PC-3 (cell line): ENCODE data around the gene DENND6A. TPM values are rescaled to one million over a fixed set of nuclear protein-coding genes. Genes with fewer than 3 reads are reported as not detected.

Source experiments
- ATAC-seq: fragments of 200-7000 bp; cut with Tn5 transposase; 2 replicates; pipeline ENCODE4 v1.9.1; 2020; ENCODE audit warnings: mild to moderate bottlenecking, moderate library complexity
- BruUV-seq: library from RNA; stranded (reverse); fragments of 400-500 nt; replicated peaks from 2 replicates; lab custom pipeline; 2021; lab: Mats Ljungman, UMichigan
- CTCF ChIA-PET: fragments of 300-600 bp; sonication (Branson Sonifier 250); formaldehyde crosslinking; loops from one replicate; lab custom pipeline; 2022; ENCODE audit warnings: antibody characterized with exemption; lab: Charles Lee
- POLR2A ChIA-PET: fragments of 300-600 bp; sonication (Branson Sonifier 250); formaldehyde crosslinking; loops from one replicate; lab custom pipeline; 2022; ENCODE audit warnings: antibody characterized with exemption; ENCODE audit not compliant: unreplicated experiment; lab: Charles Lee
- DNase-seq: peaks from one replicate; pipeline ENCODE4 v3.0.0-alpha.2; 2015
- H2AFZ ChIP-seq: fragments of 300-600 bp; sonication (generic); 2 replicates; pipeline ENCODE4 v1.6.0; 2016; ENCODE audit warnings: antibody characterized with exemption, low read length
- H3F3A ChIP-seq: fragments of 300-600 bp; sonication (generic); one replicate; pipeline ENCODE4 v1.6.0; 2017; ENCODE audit warnings: antibody characterized with exemption, low read length, control low read depth, mild to moderate bottlenecking; ENCODE audit not compliant: unreplicated experiment
- H3K27ac ChIP-seq: fragments of 300-600 bp; sonication (generic); 2 replicates; pipeline ENCODE4 v1.5.1; 2016; ENCODE audit warnings: mild to moderate bottlenecking, low read length
- H3K27me3 ChIP-seq: fragments of 300-600 bp; sonication (generic); 2 replicates; pipeline ENCODE4 v1.6.1; 2016; ENCODE audit warnings: low read length, mixed read lengths
- H3K36me3 ChIP-seq: fragments of 300-600 bp; sonication (generic); 2 replicates; pipeline ENCODE4 v1.6.1; 2016; ENCODE audit warnings: low read depth, mixed run types, low read length, mixed read lengths
- H3K4me1 ChIP-seq: fragments of 300-600 bp; sonication (generic); 2 replicates; pipeline ENCODE4 v1.5.1; 2016; ENCODE audit warnings: low read length; ENCODE audit not compliant: insufficient read depth
- H3K4me2 ChIP-seq: fragments of 300-600 bp; sonication (generic); 2 replicates; pipeline ENCODE4 v1.6.0; 2016; ENCODE audit warnings: low read length
- H3K4me3 ChIP-seq: fragments of 300-600 bp; sonication (generic); 2 replicates; pipeline ENCODE4 v1.5.1; 2016; ENCODE audit warnings: mild to moderate bottlenecking, low read length, mixed read lengths
- H3K79me2 ChIP-seq: fragments of 300-600 bp; sonication (generic); 2 replicates; pipeline ENCODE4 v1.6.1; 2017; ENCODE audit warnings: low read length, mixed read lengths
- H3K9ac ChIP-seq: fragments of 300-600 bp; sonication (generic); 2 replicates; pipeline ENCODE4 v1.6.0; 2016; ENCODE audit warnings: mild to moderate bottlenecking, low read length
- H3K9me2 ChIP-seq: fragments of 300-600 bp; sonication (generic); replicated peaks from 2 replicates; pipeline ENCODE4 v1.6.1; 2016; ENCODE audit warnings: mixed run types, low read length, mixed read lengths
- H3K9me3 ChIP-seq: fragments of 300-600 bp; sonication (generic); 2 replicates; pipeline ENCODE4 v1.6.1; 2016; ENCODE audit warnings: low read length, mixed read lengths
- H4K20me1 ChIP-seq: fragments of 300-600 bp; sonication (generic); 2 replicates; pipeline ENCODE4 v1.6.1; 2016; ENCODE audit warnings: low read length, mixed read lengths
- EZH2 ChIP-seq: fragments of 300-600 bp; sonication (generic); IDR thresholded peaks from one replicate; pipeline ENCODE4 v1.6.1; 2017; ENCODE audit warnings: antibody characterized with exemption, mild to moderate bottlenecking, low read length; ENCODE audit not compliant: unreplicated experiment
- EZH2phosphoT487 ChIP-seq: fragments of 300-600 bp; sonication (generic); IDR thresholded peaks from 2 replicates; pipeline ENCODE4 v1.6.1; 2018; ENCODE audit warnings: mild to moderate bottlenecking, antibody characterized with exemption, low read length, borderline replicate concordance
- intact Hi-C: fragments of 100-400 bp; cut with micrococcal nuclease; formaldehyde crosslinking; loops from 2 replicates; pipeline ENCODE4 v1.9.0; 2023
- total RNA-seq: library from RNA; depleted of rRNA; stranded (reverse); fragments of >200 nt; gene quantifications from 2 replicates; pipeline ENCODE4 v1.2.3, GENCODE V29; 2014
- TF ChIP-seq, protein P1 (sequence below): fragments of 300-600 bp; sonication (generic); conservative IDR thresholded peaks from 2 replicates; pipeline ENCODE4 v1.5.1; 2017; ENCODE audit warnings: antibody characterized with exemption, low read depth, mild to moderate bottlenecking, low read length

The DENND6A gene
- total RNA-seq, 1 experiment from 2014 or later: 17.6 TPM

DNA sequence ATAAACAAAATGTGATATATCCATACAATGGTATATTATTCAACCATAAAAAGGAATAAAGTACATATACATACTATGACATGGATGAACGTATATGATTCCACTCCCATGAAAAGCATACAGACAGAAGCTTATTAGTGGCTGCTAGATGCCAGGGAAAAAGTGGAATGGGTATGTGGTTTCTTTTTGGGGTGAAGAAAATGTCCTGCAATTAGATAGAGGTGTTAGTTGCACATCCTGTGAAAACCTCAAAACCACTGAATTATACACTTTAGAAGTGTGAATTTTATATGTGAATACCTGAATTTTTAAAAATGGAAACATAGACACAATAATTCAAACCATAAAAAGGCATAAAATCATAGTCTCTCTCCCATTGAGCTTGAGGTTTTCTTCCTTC is 11.2 kb downstream of the DENND6A start:
- ATAC-seq: no peak

GRCh38 chr3:57680046-57680445 is 12.8 kb downstream of the DENND6A start:
- CTCF ChIA-PET: no interaction called here

More for the DNA sequence above, 11.2 kb downstream of the DENND6A start:
- no peaks in the 10 kb centered on the region for H3K9me2 ChIP-seq
- 0 out of 2 replicates have a peak, but pooled peaks cover 5% of the 10 kb centered on the region for H4K20me1 ChIP-seq
- no peaks in the 10 kb centered on the region for H3K27me3 ChIP-seq
- H3K9ac ChIP-seq: no peak overlapping the region
- no peaks in the 10 kb centered on the region for H3F3A ChIP-seq
- ChIA-PET CTCF (no interaction called here), POLR2A (no interaction called here)
- no peak overlapping the region for H2AFZ ChIP-seq
- TF ChIP-seq EZH2phosphoT487: no peak
- H3K4me1 ChIP-seq: no peaks in the 10 kb centered on the region
- no peak overlapping the region for H3K27ac ChIP-seq
- H3K79me2 ChIP-seq: peaks cover 52% of the 10 kb centered on the region
- H3K36me3 ChIP-seq: 0 out of 2 replicates have a peak, but pooled peaks cover 10% of the 10 kb centered on the region
- no TSS peak for BruUV-seq
- no peaks in the 10 kb centered on the region for H3K9me3 ChIP-seq
- no peak overlapping the region for H3K4me3 ChIP-seq
- H3K4me2 ChIP-seq: no peak overlapping the region
- DNase-seq: no peak
- intact Hi-C loops: no loop called here

DNA sequence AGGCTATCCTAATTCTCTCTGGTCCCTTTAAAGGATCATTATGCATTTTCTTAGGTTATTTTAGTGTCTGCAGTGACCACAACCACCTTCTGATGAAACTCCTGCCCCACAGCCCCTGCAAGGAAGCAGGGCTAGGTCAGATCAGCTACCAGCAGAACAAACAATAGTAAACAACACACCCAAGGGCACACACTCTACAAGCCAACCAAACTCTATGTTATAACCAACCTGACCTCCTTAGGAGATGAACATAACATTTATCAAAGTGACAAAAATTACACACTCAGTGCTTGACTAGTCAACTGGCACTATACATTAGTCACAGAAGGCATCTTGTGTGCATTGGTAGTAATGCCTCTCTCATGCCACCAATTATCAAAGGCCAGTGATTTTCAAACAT is 17.3 kb downstream of the DENND6A start:
- Histone ChIP-seq H2AFZ (no peak overlapping the region), H4K20me1 (0 out of 2 replicates have a peak, but pooled peaks cover 5% of the 10 kb centered on the region), H3K27me3 (no peaks in the 10 kb centered on the region), H3K27ac (no peak overlapping the region), H3K9me2 (no peaks in the 10 kb centered on the region), H3K79me2 (peaks cover 19% of the 10 kb centered on the region), H3F3A (no peaks in the 10 kb centered on the region), H3K36me3 (0 out of 2 replicates have a peak, but pooled peaks cover 10% of the 10 kb centered on the region), H3K4me1 (no peaks in the 10 kb centered on the region), H3K4me2 (no peak overlapping the region), H3K9ac (no peak overlapping the region), H3K4me3 (no peak overlapping the region), H3K9me3 (no peaks in the 10 kb centered on the region)
- DNase-seq (no peak), ATAC-seq (no peak; the same call in 1 of the 2 replicates)
- BruUV-seq: no TSS peak
- TF ChIP-seq, protein P1, sequence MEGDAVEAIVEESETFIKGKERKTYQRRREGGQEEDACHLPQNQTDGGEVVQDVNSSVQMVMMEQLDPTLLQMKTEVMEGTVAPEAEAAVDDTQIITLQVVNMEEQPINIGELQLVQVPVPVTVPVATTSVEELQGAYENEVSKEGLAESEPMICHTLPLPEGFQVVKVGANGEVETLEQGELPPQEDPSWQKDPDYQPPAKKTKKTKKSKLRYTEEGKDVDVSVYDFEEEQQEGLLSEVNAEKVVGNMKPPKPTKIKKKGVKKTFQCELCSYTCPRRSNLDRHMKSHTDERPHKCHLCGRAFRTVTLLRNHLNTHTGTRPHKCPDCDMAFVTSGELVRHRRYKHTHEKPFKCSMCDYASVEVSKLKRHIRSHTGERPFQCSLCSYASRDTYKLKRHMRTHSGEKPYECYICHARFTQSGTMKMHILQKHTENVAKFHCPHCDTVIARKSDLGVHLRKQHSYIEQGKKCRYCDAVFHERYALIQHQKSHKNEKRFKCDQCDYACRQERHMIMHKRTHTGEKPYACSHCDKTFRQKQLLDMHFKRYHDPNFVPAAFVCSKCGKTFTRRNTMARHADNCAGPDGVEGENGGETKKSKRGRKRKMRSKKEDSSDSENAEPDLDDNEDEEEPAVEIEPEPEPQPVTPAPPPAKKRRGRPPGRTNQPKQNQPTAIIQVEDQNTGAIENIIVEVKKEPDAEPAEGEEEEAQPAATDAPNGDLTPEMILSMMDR: no peak
- no peak for TF ChIP-seq EZH2phosphoT487
- TF ChIP-seq EZH2: no peak
- ChIA-PET POLR2A (no interaction called here), CTCF (no interaction called here)
- intact Hi-C loops: no loop called here

More at GRCh38 chr3:57680046-57680445, 12.8 kb downstream of the DENND6A start:
- H2AFZ ChIP-seq: no peak overlapping the region
- no peak overlapping the region for H3K27ac ChIP-seq
- no peak for ATAC-seq
- TF ChIP-seq EZH2phosphoT487 (no peak), EZH2 (no peak)
- TF ChIP-seq, protein P1: no peak
- H3K9ac ChIP-seq: no peak overlapping the region
- H3K4me2 ChIP-seq: no peak overlapping the region
- no TSS peak for BruUV-seq
- no peaks in the 10 kb centered on the region for H3K4me1 ChIP-seq
- no peaks in the 10 kb centered on the region for H3K9me2 ChIP-seq
- intact Hi-C loops: no loop called here
- no peak for DNase-seq
- no peaks in the 10 kb centered on the region for H3F3A ChIP-seq
- no peak overlapping the region for H3K4me3 ChIP-seq
- no peaks in the 10 kb centered on the region for H3K9me3 ChIP-seq
- H3K79me2 ChIP-seq: peaks cover 46% of the 10 kb centered on the region
- POLR2A ChIA-PET: no interaction called here
- 0 out of 2 replicates have a peak, but pooled peaks cover 10% of the 10 kb centered on the region for H3K36me3 ChIP-seq
- H4K20me1 ChIP-seq: 0 out of 2 replicates have a peak, but pooled peaks cover 5% of the 10 kb centered on the region
- H3K27me3 ChIP-seq: no peaks in the 10 kb centered on the region
